Measurements from ENCODE around the gene GNAI1.

The GNAI1 gene

GRCh38 chr7:80185571-80185970 lies 50.9 kb downstream of the GNAI1 start:
- Histone ChIP-seq H3K27ac (ENCODE audit: low read depth, low read length) (peak overlapping the region; percentile 54; the same call in 1 of the 2 replicates), H3K9me3 (ENCODE audit: control insufficient read depth, insufficient read depth, low read depth, low read length) (no peaks in the 10 kb centered on the region), H3K9ac (ENCODE audit: low read length) (no peak overlapping the region), H3K4me1 (ENCODE audit: control insufficient read depth, insufficient read depth, low read length) (peaks cover 62% of the 10 kb centered on the region), H3K4me3 (ENCODE audit: low read depth, low read length) (no peak overlapping the region), H3K27me3 (ENCODE audit: control insufficient read depth, insufficient read depth, low read length) (no peaks in the 10 kb centered on the region), H3K36me3 (ENCODE audit: control insufficient read depth, insufficient read depth, low read length) (peaks cover 7% of the 10 kb centered on the region; the same call in 1 of the 2 replicates)

- Histone ChIP-seq H3K27me3 (ENCODE audit: control insufficient read depth, insufficient read depth, low read length) (no peaks in the 10 kb centered on the region), H3K4me3 (ENCODE audit: low read depth, low read length) (no peak overlapping the region), H3K9ac (ENCODE audit: low read length) (no peak overlapping the region), H3K36me3 (ENCODE audit: control insufficient read depth, insufficient read depth, low read length) (peaks cover 10% of the 10 kb centered on the region), H3K9me3 (ENCODE audit: control insufficient read depth, insufficient read depth, low read depth, low read length) (no peaks in the 10 kb centered on the region), H3K4me1 (ENCODE audit: control insufficient read depth, insufficient read depth, low read length) (peaks cover 58% of the 10 kb centered on the region), H3K27ac (ENCODE audit: low read depth, low read length) (no peak overlapping the region)
Measured at GRCh38 chr7:80186721-80187120, 52.1 kb downstream of the GNAI1 start.

- Histone ChIP-seq H3K9ac (ENCODE audit: low read length) (no peak overlapping the region), H3K27ac (ENCODE audit: low read depth, low read length) (no peak overlapping the region), H3K4me1 (ENCODE audit: control insufficient read depth, insufficient read depth, low read length) (peaks cover 52% of the 10 kb centered on the region)
Measured at GRCh38 chr7:80187279-80187678, 52.6 kb downstream of the GNAI1 start.

GRCh38 chr7:80187727-80188126 lies 53.1 kb downstream of the GNAI1 start:
- Histone ChIP-seq H3K36me3 (ENCODE audit: control insufficient read depth, insufficient read depth, low read length) (peaks cover 15% of the 10 kb centered on the region), H3K9me3 (ENCODE audit: control insufficient read depth, insufficient read depth, low read depth, low read length) (no peaks in the 10 kb centered on the region), H3K4me1 (ENCODE audit: control insufficient read depth, insufficient read depth, low read length) (peaks cover 49% of the 10 kb centered on the region), H3K4me3 (ENCODE audit: low read depth, low read length) (no peak overlapping the region), H3K27me3 (ENCODE audit: control insufficient read depth, insufficient read depth, low read length) (no peaks in the 10 kb centered on the region), H3K9ac (ENCODE audit: low read length) (no peak overlapping the region), H3K27ac (ENCODE audit: low read depth, low read length) (no peak overlapping the region)

More at GRCh38 chr7:80187279-80187678, 52.6 kb downstream of the GNAI1 start:
- H3K4me3 ChIP-seq (ENCODE audit: low read depth, low read length), result no peak overlapping the region
- H3K9me3 ChIP-seq (ENCODE audit: control insufficient read depth, insufficient read depth, low read depth, low read length), result no peaks in the 10 kb centered on the region
- no peaks in the 10 kb centered on the region for H3K27me3 ChIP-seq (ENCODE audit: control insufficient read depth, insufficient read depth, low read length)
- H3K36me3 ChIP-seq (ENCODE audit: control insufficient read depth, insufficient read depth, low read length), result peaks cover 10% of the 10 kb centered on the region

- H3K4me3 ChIP-seq (ENCODE audit: low read depth, low read length), result no peak overlapping the region
- 0 out of 2 replicates have a peak overlapping the region, but pooled peaks have one; percentile 18 for H3K27ac ChIP-seq (ENCODE audit: low read depth, low read length)
- H3K9me3 ChIP-seq (ENCODE audit: control insufficient read depth, insufficient read depth, low read depth, low read length), result no peaks in the 10 kb centered on the region
- peaks cover 15% of the 10 kb centered on the region for H3K36me3 ChIP-seq (ENCODE audit: control insufficient read depth, insufficient read depth, low read length)
- no peak overlapping the region for H3K9ac ChIP-seq (ENCODE audit: low read length)
- H3K4me1 ChIP-seq (ENCODE audit: control insufficient read depth, insufficient read depth, low read length), result peaks cover 30% of the 10 kb centered on the region
- no peaks in the 10 kb centered on the region for H3K27me3 ChIP-seq (ENCODE audit: control insufficient read depth, insufficient read depth, low read length)
Measured at GRCh38 chr7:80189638-80190037, 55.0 kb downstream of the GNAI1 start.

GRCh38 chr7:80197627-80198026 lies 63.0 kb downstream of the GNAI1 start:
- Histone ChIP-seq H3K36me3 (ENCODE audit: control insufficient read depth, insufficient read depth, low read length) (peaks cover 27% of the 10 kb centered on the region), H3K27me3 (ENCODE audit: control insufficient read depth, insufficient read depth, low read length) (no peaks in the 10 kb centered on the region), H3K9ac (ENCODE audit: low read length) (no peak overlapping the region), H3K4me1 (ENCODE audit: control insufficient read depth, insufficient read depth, low read length) (no peaks in the 10 kb centered on the region), H3K4me3 (ENCODE audit: low read depth, low read length) (no peak overlapping the region), H3K9me3 (ENCODE audit: control insufficient read depth, insufficient read depth, low read depth, low read length) (no peaks in the 10 kb centered on the region), H3K27ac (ENCODE audit: low read depth, low read length) (no peak overlapping the region)

- Histone ChIP-seq H3K9me3 (ENCODE audit: control insufficient read depth, insufficient read depth, low read depth, low read length) (no peaks in the 10 kb centered on the region), H3K4me3 (ENCODE audit: low read depth, low read length) (no peak overlapping the region), H3K27me3 (ENCODE audit: control insufficient read depth, insufficient read depth, low read length) (no peaks in the 10 kb centered on the region), H3K36me3 (ENCODE audit: control insufficient read depth, insufficient read depth, low read length) (peaks cover 39% of the 10 kb centered on the region), H3K9ac (ENCODE audit: low read length) (no peak overlapping the region), H3K27ac (ENCODE audit: low read depth, low read length) (no peak overlapping the region), H3K4me1 (ENCODE audit: control insufficient read depth, insufficient read depth, low read length) (no peaks in the 10 kb centered on the region)
Measured at GRCh38 chr7:80199051-80199450, 64.4 kb downstream of the GNAI1 start.

GRCh38 chr7:80204454-80204853 lies 69.8 kb downstream of the GNAI1 start:
- no peaks in the 10 kb centered on the region for H3K4me1 ChIP-seq (ENCODE audit: control insufficient read depth, insufficient read depth, low read length)
- H3K36me3 ChIP-seq (ENCODE audit: control insufficient read depth, insufficient read depth, low read length), result peaks cover 54% of the 10 kb centered on the region
- H3K27me3 ChIP-seq (ENCODE audit: control insufficient read depth, insufficient read depth, low read length), result no peaks in the 10 kb centered on the region
- H3K9ac ChIP-seq (ENCODE audit: low read length), result no peak overlapping the region
- no peaks in the 10 kb centered on the region for H3K9me3 ChIP-seq (ENCODE audit: control insufficient read depth, insufficient read depth, low read depth, low read length)
- no peak overlapping the region for H3K27ac ChIP-seq (ENCODE audit: low read depth, low read length)
- no peak overlapping the region for H3K4me3 ChIP-seq (ENCODE audit: low read depth, low read length)

- no peaks in the 10 kb centered on the region for H3K9me3 ChIP-seq (ENCODE audit: control insufficient read depth, insufficient read depth, low read depth, low read length)
- H3K9ac ChIP-seq (ENCODE audit: low read length), result no peak overlapping the region
- H3K4me1 ChIP-seq (ENCODE audit: control insufficient read depth, insufficient read depth, low read length), result no peaks in the 10 kb centered on the region
- H3K36me3 ChIP-seq (ENCODE audit: control insufficient read depth, insufficient read depth, low read length), result peaks cover 50% of the 10 kb centered on the region
- no peaks in the 10 kb centered on the region for H3K27me3 ChIP-seq (ENCODE audit: control insufficient read depth, insufficient read depth, low read length)
- no peak overlapping the region for H3K27ac ChIP-seq (ENCODE audit: low read depth, low read length)
- no peak overlapping the region for H3K4me3 ChIP-seq (ENCODE audit: low read depth, low read length)
Measured at GRCh38 chr7:80204919-80205318, 70.3 kb downstream of the GNAI1 start.

GRCh38 chr7:80206763-80207162 lies 72.1 kb downstream of the GNAI1 start:
- H3K4me3 ChIP-seq (ENCODE audit: low read depth, low read length), result no peak overlapping the region

GRCh38 chr7:80207501-80207900 lies 72.9 kb downstream of the GNAI1 start:
- H3K36me3 ChIP-seq (ENCODE audit: control insufficient read depth, insufficient read depth, low read length), result peaks cover 60% of the 10 kb centered on the region
- H3K4me1 ChIP-seq (ENCODE audit: control insufficient read depth, insufficient read depth, low read length), result no peaks in the 10 kb centered on the region
- no peak overlapping the region for H3K9ac ChIP-seq (ENCODE audit: low read length)
- no peak overlapping the region for H3K27ac ChIP-seq (ENCODE audit: low read depth, low read length)
- no peak overlapping the region for H3K4me3 ChIP-seq (ENCODE audit: low read depth, low read length)
- no peaks in the 10 kb centered on the region for H3K27me3 ChIP-seq (ENCODE audit: control insufficient read depth, insufficient read depth, low read length)
- H3K9me3 ChIP-seq (ENCODE audit: control insufficient read depth, insufficient read depth, low read depth, low read length), result no peaks in the 10 kb centered on the region

More at GRCh38 chr7:80206763-80207162, 72.1 kb downstream of the GNAI1 start:
- no peaks in the 10 kb centered on the region for H3K9me3 ChIP-seq (ENCODE audit: control insufficient read depth, insufficient read depth, low read depth, low read length)
- no peaks in the 10 kb centered on the region for H3K27me3 ChIP-seq (ENCODE audit: control insufficient read depth, insufficient read depth, low read length)
- no peak overlapping the region for H3K9ac ChIP-seq (ENCODE audit: low read length)
- no peak overlapping the region for H3K27ac ChIP-seq (ENCODE audit: low read depth, low read length)
- H3K4me1 ChIP-seq (ENCODE audit: control insufficient read depth, insufficient read depth, low read length), result no peaks in the 10 kb centered on the region
- peaks cover 53% of the 10 kb centered on the region for H3K36me3 ChIP-seq (ENCODE audit: control insufficient read depth, insufficient read depth, low read length)

- Histone ChIP-seq H3K4me1 (ENCODE audit: control insufficient read depth, insufficient read depth, low read length) (no peaks in the 10 kb centered on the region), H3K27ac (ENCODE audit: low read depth, low read length) (no peak overlapping the region), H3K4me3 (ENCODE audit: low read depth, low read length) (no peak overlapping the region), H3K36me3 (ENCODE audit: control insufficient read depth, insufficient read depth, low read length) (peaks cover 62% of the 10 kb centered on the region), H3K27me3 (ENCODE audit: control insufficient read depth, insufficient read depth, low read length) (no peaks in the 10 kb centered on the region), H3K9me3 (ENCODE audit: control insufficient read depth, insufficient read depth, low read depth, low read length) (no peaks in the 10 kb centered on the region), H3K9ac (ENCODE audit: low read length) (no peak overlapping the region)
Measured at GRCh38 chr7:80208700-80209099, 74.1 kb downstream of the GNAI1 start.

All from HUES6 (cell line).